Measurements from ENCODE around the gene MAP2K7. TPM values are rescaled to one million over a fixed set of nuclear protein-coding genes. Genes with fewer than 3 reads are reported as not detected.

Gene MAP2K7
- total RNA-seq, 1 experiment from 2014 or later: 39.4 TPM

DNA sequence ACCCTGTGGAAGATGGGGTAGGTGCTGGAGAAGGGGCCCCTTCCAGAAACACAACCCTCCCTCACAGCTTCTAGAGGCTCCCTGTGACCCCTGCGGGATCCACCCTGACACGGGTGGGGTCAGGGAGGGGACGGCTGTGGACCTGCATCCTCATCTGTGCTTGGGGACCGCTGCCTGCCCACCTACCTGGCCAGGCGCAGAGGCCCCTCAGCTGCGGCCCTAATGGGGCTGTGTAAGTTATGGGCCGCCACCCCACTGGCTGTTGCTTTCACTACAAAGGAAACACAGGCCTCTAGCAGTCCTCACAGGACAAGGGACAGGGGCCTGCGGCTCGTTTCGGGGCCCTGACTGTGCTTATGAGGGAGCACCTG is 29.2 kb downstream of the MAP2K7 start:
- TF ChIP-seq TEAD4 (CRISPR knock-in tag; IDR thresholded peaks at IDR 0.05) (no peak), NR3C1 (CRISPR knock-in tag; conservative IDR thresholded peaks at IDR 0.05; ENCODE audit: low read depth) (no peak), JAZF1 (CRISPR knock-in tag; IDR thresholded peaks at IDR 0.05) (no peak), FOXP1 (CRISPR knock-in tag; IDR thresholded peaks at IDR 0.05; ENCODE audit: borderline replicate concordance) (no peak)
- TF ChIP-seq, protein P1, sequence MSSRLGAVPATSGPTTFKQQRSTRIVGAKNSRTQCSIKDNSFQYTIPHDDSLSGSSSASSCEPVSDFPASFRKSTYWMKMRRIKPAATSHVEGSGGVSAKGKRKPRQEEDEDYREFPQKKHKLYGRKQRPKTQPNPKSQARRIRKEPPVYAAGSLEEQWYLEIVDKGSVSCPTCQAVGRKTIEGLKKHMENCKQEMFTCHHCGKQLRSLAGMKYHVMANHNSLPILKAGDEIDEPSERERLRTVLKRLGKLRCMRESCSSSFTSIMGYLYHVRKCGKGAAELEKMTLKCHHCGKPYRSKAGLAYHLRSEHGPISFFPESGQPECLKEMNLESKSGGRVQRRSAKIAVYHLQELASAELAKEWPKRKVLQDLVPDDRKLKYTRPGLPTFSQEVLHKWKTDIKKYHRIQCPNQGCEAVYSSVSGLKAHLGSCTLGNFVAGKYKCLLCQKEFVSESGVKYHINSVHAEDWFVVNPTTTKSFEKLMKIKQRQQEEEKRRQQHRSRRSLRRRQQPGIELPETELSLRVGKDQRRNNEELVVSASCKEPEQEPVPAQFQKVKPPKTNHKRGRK (CRISPR knock-in tag; IDR thresholded peaks at IDR 0.05; ENCODE audit: borderline replicate concordance): no peak
- TF ChIP-seq, protein P2, sequence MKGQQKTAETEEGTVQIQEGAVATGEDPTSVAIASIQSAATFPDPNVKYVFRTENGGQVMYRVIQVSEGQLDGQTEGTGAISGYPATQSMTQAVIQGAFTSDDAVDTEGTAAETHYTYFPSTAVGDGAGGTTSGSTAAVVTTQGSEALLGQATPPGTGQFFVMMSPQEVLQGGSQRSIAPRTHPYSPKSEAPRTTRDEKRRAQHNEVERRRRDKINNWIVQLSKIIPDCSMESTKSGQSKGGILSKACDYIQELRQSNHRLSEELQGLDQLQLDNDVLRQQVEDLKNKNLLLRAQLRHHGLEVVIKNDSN (CRISPR knock-in tag; IDR thresholded peaks at IDR 0.05): no peak
- TF ChIP-seq, protein P3, sequence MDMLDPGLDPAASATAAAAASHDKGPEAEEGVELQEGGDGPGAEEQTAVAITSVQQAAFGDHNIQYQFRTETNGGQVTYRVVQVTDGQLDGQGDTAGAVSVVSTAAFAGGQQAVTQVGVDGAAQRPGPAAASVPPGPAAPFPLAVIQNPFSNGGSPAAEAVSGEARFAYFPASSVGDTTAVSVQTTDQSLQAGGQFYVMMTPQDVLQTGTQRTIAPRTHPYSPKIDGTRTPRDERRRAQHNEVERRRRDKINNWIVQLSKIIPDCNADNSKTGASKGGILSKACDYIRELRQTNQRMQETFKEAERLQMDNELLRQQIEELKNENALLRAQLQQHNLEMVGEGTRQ (CRISPR knock-in tag; IDR thresholded peaks at IDR 0.05): no peak
- TF ChIP-seq, protein P4, sequence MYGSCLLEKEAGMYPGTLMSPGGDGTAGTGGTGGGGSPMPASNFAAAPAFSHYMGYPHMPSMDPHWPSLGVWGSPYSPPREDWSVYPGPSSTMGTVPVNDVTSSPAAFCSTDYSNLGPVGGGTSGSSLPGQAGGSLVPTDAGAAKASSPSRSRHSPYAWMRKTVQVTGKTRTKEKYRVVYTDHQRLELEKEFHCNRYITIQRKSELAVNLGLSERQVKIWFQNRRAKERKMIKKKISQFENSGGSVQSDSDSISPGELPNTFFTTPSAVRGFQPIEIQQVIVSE (CRISPR knock-in tag; IDR thresholded peaks at IDR 0.05; ENCODE audit: borderline replicate concordance): no peak
- DNase-seq (ENCODE audit: low spot score) (no peak), ATAC-seq (no peak)
- Mint-ChIP-seq H3K4me3 (no peak overlapping the region), H3K4me1 (no peaks in the 10 kb centered on the region), H3K9me3 (no peaks in the 10 kb centered on the region), H3K27ac (no peak overlapping the region), H3K27me3 (ENCODE audit: low read depth) (no peaks in the 10 kb centered on the region), H3K36me3 (peaks cover 36% of the 10 kb centered on the region)
- ChIA-PET CTCF (interaction anchor here (1.0 to 1.3 kb wide), 2 partner anchors 11 to 30 kb away, joined by 3 to 5 read pairs; partner anchors contain the start of gene TIMM44), POLR2A (no interaction called here)

DNA sequence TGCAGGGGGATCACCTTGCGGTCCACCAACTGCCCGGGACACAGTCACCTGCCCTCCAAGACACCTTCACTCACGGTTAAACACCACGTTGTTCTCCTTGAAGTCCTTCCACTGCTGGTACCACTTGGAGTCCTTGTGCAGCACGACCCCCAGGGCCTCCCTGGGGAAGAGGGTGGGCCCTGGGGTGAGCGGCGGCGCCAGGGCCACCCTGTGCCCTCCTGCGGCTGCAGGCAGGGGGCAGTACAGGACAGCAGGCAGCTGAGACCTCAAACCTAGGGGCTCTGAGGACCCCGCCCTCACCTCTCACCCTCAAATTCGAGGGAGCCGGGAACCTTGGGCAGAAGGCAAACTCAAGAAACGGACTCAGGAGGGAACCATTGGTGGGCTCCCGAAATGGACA is 29.7 kb downstream of the MAP2K7 start:
- ATAC-seq (0 out of 2 replicates have a peak, but pooled peaks have one; percentile 19), DNase-seq (ENCODE audit: low spot score) (no peak)
- Mint-ChIP-seq H3K36me3 (peaks cover 37% of the 10 kb centered on the region), H3K27ac (no peak overlapping the region), H3K27me3 (ENCODE audit: low read depth) (no peaks in the 10 kb centered on the region), H3K4me1 (no peaks in the 10 kb centered on the region), H3K9me3 (no peaks in the 10 kb centered on the region), H3K4me3 (no peak overlapping the region)
- CTCF ChIA-PET: interaction anchor here (1.0 kb wide), 1 partner anchor 11 kb away, joined by 5 read pairs; the partner anchor contains the start of gene TIMM44
- POLR2A ChIA-PET: no interaction called here
- TF ChIP-seq PRRX2 (CRISPR knock-in tag; IDR thresholded peaks at IDR 0.05) (no peak), EMX1 (CRISPR knock-in tag; IDR thresholded peaks at IDR 0.05) (no peak), FOXP1 (CRISPR knock-in tag; IDR thresholded peaks at IDR 0.05; ENCODE audit: borderline replicate concordance) (no peak), ZNF416 (CRISPR knock-in tag; IDR thresholded peaks at IDR 0.05) (no peak), FOXJ3 (CRISPR knock-in tag; IDR thresholded peaks at IDR 0.05; ENCODE audit: borderline replicate concordance) (no peak), ESRRA (CRISPR knock-in tag; IDR thresholded peaks at IDR 0.05; ENCODE audit: borderline replicate concordance) (no peak), CBFB (CRISPR knock-in tag; IDR thresholded peaks at IDR 0.05; ENCODE audit: low read depth) (no peak)
- TF ChIP-seq, protein P2 (CRISPR knock-in tag; IDR thresholded peaks at IDR 0.05): no peak
- TF ChIP-seq, protein P5, sequence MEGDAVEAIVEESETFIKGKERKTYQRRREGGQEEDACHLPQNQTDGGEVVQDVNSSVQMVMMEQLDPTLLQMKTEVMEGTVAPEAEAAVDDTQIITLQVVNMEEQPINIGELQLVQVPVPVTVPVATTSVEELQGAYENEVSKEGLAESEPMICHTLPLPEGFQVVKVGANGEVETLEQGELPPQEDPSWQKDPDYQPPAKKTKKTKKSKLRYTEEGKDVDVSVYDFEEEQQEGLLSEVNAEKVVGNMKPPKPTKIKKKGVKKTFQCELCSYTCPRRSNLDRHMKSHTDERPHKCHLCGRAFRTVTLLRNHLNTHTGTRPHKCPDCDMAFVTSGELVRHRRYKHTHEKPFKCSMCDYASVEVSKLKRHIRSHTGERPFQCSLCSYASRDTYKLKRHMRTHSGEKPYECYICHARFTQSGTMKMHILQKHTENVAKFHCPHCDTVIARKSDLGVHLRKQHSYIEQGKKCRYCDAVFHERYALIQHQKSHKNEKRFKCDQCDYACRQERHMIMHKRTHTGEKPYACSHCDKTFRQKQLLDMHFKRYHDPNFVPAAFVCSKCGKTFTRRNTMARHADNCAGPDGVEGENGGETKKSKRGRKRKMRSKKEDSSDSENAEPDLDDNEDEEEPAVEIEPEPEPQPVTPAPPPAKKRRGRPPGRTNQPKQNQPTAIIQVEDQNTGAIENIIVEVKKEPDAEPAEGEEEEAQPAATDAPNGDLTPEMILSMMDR (IDR thresholded peaks at IDR 0.05): no peak; the same call in 1 of the 2 replicates
- TF ChIP-seq, protein P6, sequence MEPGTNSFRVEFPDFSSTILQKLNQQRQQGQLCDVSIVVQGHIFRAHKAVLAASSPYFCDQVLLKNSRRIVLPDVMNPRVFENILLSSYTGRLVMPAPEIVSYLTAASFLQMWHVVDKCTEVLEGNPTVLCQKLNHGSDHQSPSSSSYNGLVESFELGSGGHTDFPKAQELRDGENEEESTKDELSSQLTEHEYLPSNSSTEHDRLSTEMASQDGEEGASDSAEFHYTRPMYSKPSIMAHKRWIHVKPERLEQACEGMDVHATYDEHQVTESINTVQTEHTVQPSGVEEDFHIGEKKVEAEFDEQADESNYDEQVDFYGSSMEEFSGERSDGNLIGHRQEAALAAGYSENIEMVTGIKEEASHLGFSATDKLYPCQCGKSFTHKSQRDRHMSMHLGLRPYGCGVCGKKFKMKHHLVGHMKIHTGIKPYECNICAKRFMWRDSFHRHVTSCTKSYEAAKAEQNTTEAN (CRISPR knock-in tag; IDR thresholded peaks at IDR 0.05): no peak
